Fibroblast of skin of right biceps (primary cell): ENCODE results near the gene CANX.
"Not testable (repeated sequence)": the region's sequence is repeated elsewhere in the genome, so short reads cannot be mapped to it uniquely, and the experiment has no call there.

ENCODE experiments used
- DNase-seq: peaks from one replicate; pipeline ENCODE4 v3.0.0-alpha.2; 2013

CANX gene

GRCh38 chr5:179699616-179700237 is 960 bp downstream of the CANX start:
- DNase-seq, result peak; percentile 27

- DNase-seq, result peak; percentile 11
Observed at GRCh38 chr5:179700401-179700918, 1.7 kb downstream of the CANX start.

- peak; percentile 19 for DNase-seq
Observed at GRCh38 chr5:179716286-179716685, 17.5 kb downstream of the CANX start.

DNA sequence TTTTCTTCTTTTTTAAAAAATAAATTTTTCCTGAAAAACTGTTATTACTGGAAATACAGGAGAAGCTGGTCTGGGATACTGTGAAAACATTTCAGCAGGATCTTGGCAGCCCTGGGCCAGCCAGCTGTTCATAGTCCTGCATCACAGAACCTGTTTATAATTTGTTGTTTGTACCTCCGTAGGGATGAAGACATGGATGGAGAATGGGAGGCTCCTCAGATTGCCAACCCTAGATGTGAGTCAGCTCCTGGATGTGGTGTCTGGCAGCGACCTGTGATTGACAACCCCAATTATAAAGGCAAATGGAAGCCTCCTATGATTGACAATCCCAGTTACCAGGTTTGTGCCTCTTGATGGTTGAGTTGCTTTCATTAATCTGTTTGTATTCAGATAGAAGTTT is 21.5 kb downstream of the CANX start:
- no peak for DNase-seq

GRCh38 chr5:179724163-179724562 is 25.4 kb downstream of the CANX start:
- DNase-seq, result no peak

DNA sequence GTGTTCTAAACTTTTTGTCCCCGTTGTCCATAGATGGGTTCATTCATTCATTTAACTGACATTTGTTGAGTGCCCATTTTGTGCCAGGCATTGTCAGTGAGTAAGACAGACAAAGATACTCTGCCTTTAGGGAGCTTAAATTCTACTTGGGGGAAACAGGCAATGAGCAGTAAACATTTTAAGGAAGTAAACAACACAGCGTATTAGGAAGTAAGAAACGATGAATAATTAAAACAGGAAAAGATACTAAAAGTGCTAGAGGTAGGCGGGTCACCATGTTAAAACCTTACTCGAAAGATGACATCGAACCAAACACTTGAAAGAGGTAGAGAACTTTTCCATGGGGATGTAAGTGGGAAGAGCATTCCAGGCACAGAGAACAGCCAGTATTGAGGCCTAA is 28.3 kb downstream of the CANX start:
- no peak for DNase-seq

DNA sequence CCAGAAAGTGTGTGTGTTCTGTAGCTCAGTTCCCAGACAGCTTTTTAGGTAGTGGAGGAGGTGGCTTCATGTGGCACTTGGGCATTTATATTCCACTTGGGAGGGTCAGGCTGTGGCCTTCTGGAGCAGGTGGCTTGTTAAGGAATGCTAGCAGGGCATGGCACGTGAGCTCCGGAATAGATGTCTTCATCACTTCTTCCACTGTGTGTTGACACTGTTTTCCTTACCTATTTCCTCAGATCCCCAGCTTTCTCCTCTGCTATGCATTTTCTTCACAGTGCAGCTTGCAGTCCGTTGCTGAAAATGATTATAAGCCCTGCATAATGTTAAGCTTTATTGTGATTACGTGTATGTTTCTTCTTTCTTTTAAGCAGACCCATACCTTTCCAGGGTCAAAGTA is 30.5 kb downstream of the CANX start:
- no peak for DNase-seq

DNA sequence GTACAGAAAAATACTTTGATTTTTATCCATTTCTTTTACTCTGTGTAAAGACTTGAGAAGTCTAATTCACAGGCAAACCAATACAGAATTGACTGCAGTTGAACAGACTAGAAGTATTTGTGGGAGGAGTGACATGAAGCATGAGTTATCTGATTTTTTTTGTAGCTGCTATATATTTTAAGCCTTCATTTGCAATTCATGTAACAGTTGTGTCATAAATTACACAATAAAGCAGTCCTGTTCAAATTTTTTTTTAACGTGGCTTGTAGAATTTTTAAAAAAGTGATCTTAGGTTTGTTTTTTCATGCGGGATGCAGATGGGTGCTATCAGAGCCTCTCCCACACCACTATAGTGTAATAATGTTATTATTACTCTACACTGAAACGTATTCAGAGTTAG is 31.0 kb downstream of the CANX start:
- DNase-seq, result no peak

DNA sequence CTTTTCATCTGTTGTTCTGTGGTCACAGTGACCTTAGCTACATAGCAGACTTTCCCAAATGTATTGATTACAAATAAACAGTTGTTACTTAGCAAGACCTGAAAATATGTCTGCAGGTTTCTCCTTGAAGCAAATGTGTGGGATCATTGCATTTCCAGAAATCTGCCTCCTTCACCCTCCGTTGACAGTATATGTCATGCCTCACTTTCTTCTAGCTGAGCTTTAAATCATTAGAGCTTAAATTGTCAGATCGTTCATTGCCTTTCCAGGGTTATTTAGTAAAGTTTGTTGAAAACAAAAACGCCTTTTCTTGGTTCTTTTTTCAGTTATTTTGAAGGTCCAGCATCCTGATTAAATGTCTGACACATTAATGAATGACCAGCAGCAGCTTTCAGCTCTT is 31.6 kb downstream of the CANX start:
- no peak for DNase-seq

DNA sequence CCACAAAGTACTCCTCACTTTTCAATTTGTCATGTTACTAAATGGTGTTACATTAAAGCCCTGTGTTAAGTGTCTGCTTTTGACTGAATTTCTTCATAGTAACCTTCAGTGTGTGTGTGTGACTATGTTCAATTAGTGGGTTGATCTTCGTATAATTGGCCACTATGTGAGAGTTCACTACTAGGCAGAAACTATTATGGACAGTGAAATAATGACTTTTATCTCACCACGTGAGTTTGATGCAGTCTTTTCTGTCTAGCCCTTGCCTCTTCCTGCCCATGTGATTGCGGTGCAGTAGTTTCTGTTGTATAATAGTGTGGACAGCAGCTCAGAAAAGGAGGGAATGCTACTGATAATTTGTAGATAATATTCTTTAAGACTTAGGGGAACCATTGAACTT is 32.1 kb downstream of the CANX start:
- DNase-seq, result no peak

- peak; percentile 82 for DNase-seq
Observed at GRCh38 chr5:179731791-179732411, 33.1 kb downstream of the CANX start.

GRCh38 chr5:179732412-179732917 is 33.7 kb downstream of the CANX start, which contains the start of gene MAML1:
Gene MAML1 (plus strand): TSS chr5:179732822. CDS start chr5:179733113, 291 bp downstream.
- peak; percentile 100 for DNase-seq

DNA sequence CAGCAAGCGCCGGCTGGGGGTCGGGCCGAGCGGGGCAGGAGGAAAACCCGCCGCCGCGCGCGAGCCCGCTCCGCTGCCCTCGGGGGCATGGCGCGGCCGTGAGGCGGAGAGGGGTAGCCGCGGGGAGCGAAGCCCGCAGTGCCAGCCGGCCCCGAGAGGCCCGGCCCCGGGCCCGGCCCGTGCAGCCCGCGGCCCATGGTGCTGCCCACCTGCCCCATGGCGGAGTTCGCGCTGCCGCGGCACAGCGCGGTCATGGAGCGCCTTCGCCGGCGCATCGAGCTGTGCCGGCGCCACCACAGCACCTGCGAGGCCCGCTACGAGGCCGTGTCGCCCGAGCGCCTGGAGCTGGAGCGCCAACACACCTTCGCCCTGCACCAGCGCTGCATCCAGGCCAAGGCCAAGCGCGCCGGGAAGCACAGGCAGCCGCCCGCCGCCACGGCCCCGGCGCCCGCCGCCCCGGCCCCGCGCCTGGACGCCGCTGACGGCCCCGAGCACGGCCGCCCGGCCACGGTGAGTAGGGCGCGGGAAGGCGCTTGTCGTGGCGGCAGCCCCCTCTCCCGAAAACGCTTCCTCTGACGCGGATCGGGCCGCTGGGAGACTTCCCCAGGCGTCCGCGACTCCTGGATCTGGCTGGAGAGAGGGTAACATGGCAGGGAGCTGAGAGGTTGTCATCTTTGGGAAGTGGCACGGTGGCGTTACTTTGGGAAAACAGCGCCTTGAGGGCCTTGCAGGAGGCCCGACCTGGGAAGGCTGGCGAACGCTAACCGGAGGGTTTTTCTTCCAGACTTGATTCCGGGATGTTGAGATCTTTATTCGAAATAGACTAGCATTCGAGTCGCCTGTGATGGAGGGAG is 34.4 kb downstream of the CANX start:
- peak; percentile 37 for DNase-seq

DNA sequence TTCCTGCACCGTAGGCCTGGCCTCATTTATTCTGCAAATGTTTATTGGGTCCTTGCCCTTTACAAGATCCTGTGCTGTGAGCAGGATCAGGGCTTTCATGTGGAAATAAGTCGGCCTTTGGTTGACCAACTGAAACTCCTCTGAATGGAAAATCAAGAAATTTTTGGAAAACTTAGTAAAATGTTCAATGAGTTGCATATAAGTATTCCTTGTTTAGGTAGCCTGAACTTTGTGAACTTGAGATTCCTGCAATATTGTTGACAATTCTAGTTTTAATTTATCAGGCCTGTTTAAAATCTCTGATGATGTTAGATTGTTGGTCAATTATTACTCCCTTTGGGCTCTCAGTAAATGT is 35.0 kb downstream of the CANX start:
- DNase-seq, result no peak

DNA sequence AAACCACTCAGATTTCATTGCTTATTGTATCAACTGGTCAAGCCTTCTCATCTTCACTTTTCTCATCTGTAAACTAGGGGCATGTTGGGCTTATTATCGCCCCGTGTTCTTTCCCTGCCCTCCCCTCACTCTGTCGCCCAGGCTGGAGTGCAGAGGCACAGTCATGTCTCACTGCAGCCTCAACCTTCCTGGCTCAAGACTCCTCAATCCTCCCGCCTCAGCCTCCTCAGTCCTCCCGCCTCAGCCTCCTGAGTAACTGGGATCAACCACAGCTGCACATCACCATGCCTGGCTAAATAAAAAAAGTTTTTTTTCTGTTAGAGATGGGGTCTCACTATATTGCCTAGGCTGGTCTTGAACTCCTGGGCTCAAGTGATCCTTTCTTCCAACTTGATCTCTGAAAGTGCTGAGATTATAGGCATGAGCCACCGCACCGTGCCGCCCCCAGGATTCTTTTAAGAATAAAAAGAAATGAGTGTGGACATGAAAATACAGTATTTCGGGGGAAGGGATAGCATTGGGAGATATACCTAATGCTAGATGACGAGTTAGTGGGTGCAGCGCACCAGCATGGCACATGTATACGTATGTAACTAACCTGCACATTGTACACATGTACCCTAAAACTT is 35.9 kb downstream of the CANX start:
- DNase-seq, result no peak

DNA sequence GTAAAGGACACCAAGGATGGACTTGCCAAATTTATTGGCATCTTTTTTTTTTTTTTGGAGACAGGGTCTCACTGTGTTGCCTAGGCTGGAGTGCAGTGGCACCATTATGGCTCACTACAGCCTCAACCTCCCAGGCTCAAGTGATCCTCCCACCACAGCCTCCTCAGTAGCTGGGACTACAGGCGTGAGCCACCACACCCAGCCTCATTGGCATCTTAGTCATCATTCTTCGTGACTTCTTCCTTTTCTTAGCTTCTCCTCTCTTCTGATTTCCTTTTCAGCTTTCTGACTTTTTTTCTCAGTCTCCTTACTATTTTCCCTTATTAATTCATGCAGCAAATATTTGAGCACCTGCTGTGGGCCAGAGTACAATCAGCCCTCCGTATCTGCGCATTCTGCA is 40.0 kb downstream of the CANX start:
- no peak for DNase-seq

- not testable (repeated sequence) for DNase-seq
Observed at GRCh38 chr5:179744106-179744505, 45.3 kb downstream of the CANX start.

GRCh38 chr5:179746872-179747271 is 48.1 kb downstream of the CANX start:
- DNase-seq, result no peak

DNA sequence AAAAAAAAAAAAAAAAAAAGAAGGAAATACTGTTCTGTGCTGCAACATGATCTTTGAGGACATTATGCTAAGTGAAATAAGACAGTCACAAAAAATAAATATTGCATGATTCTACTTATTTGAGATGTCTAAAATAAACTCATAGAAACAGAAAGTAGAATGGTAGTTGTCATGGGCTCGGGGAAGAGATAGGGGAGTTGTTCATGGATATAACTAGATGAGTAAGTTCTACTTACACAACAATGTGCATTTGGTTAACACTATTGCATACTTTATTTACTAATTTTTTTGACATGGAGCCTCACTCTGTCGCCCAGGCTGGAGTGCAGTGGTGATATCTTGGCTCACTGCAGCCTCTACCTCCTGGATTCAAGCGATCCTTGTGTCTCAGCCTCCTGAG is 49.0 kb downstream of the CANX start:
- no peak for DNase-seq

GRCh38 chr5:179749857-179750508 is 51.2 kb downstream of the CANX start:
- no peak for DNase-seq

DNA sequence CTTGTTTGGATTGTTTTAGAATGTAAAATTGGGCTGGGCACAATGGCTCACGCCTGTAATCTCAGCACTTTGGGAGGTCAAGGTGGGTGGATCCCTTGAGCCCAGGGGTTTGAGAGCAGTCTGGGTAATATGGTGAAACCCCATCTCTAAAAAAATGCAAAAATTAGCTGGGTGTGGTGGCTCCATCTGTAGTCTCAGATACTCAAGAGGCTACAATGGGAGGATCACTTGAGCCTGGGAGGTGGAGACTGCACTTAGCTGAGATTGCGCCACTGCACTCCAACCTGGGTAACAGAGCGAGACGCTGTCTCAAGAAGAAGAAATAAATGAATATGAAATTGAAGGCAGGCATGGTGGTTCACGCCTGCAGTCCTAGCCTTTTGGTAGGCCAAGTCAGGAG is 55.2 kb downstream of the CANX start:
- no peak for DNase-seq

DNA sequence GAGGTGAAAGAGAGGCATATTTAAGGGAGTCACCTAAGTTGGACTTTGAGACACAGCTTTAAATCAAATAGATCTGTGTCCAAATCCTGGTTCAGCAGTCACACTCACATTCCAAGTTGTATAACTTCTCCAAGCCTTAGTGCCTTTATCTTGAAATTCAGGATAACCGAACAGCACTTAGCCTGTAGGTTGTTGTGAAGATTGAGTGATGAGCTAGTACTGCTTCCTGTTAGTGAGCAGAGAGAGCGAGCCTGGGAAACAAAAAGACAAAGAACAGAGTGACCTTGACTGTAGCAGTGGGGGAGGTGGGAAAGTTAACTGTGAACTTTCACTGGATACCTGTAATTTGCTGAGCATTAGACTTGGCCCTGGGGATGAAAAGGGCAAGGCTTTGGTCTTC is 56.3 kb downstream of the CANX start:
- DNase-seq, result no peak

- no peak for DNase-seq
Observed at GRCh38 chr5:179758955-179759354, 60.2 kb downstream of the CANX start.
